ENCODE results near the gene SLC15A1.
"Not testable (repeated sequence)": the region's sequence is repeated elsewhere in the genome, so short reads cannot be mapped to it uniquely, and the experiment has no call there.

Gene SLC15A1

DNA sequence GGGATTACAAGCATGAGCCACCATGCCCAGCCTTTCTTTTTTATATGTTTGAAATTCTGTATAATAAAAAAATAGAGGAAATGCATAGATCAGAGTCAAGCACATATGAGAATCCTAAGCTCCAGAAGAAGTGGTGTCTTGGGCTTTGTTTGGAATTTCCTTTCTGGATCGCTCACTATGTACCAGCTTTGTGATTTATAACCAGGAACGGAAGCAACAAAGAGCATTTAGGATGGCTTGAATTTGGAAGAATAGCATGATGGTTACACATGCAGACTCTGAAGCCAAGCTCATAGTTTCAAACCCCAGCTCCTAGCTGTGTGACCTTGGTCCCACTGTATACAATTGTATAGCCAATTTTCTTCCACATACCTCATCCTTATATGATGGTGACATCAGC lies 28.0 kb upstream of the SLC15A1 start:
- DNase-seq = no peak

DNA sequence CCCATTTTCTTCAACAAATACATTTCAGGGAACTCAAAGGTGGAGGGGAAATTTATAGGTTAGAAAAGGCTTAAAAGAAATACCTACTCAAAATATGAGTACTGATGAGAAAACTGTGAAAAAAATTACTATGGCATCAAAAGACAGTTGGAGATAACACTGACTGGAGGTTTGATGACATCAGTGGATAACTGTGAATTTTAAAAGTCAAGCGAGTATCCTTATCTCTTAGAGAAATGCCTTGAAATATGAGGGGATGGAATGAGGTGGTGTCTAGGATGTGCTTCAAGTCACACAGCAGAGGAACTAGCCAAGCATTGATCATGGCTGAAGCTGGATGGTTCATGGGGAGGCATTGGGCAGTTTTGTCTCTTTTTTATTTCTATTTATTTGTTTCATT lies 27.2 kb upstream of the SLC15A1 start:
- no peak for DNase-seq

DNA sequence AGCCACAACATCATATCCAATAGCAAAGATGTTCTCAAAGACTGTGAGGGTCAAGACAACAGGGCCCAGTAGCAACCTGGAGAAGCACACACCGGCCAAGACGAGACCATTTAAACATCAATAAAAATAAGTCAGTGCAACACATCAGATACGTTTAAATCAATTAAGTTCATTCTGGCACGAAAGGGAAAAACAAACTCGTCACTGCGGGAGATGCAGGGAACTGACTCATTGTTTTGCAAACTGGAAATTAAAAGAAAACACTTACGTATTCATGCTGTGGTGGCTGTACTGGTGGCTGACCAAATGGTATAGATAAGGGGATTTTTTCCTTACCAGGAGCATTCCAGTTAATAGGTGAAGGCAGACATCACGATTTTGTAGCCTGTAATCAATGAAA lies 26.3 kb upstream of the SLC15A1 start:
- DNase-seq = no peak

DNA sequence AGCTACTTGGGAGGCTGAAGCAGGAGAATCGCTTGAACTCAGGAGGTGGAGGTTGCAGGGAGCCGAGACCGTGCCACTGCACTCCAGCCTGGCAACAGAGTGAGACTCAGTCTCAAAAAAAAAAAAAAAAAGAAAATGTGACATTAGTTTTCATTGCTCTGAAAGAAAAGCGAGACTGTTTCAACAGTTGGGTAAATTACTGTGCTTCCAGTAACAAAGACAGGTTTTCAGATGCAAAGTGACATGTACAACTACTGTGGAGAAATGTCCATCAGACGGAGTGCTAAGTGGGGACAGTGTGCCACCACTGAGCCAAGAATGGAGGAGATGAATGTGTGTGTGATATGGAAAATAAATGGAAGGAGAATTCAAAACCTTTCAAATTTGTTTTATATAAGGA lies 24.2 kb upstream of the SLC15A1 start:
- DNase-seq = no peak

DNA sequence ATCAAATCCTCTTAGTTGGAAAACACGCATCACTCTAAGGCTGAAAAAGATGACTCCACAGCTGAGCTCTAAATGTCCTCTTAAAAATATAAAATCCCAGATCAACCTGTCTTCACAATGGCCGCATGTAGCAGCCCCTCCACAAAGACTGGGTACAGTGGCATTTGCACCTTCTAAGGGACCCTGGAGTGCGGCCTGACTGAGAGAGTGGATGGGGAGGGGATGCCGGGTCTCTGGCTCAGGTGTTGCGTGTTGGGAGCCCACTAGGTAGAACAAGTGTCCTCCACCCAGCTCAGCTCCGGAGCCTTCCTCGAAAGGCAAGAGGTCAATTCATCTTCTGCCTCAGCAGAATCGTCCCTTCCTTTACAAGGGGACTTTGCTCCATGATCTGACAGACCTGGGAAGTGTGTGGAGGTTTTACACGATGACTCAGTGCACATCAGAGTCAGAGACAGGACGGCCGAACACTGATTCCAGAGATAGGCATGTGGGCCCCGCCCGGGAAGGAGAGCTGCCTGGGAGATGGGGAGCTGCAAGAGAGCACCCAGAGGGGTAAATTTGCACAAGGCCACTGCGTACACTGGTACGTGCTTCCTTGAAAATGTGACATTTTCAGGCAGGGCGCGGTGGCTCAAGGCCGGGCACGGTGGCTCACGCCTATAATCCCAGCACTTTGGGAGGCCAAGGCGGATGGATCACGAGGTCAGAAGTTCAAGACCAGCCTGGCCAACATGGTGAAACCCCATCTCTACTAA lies 23.5 kb upstream of the SLC15A1 start:
- DNase-seq = peak; percentile 48

DNA sequence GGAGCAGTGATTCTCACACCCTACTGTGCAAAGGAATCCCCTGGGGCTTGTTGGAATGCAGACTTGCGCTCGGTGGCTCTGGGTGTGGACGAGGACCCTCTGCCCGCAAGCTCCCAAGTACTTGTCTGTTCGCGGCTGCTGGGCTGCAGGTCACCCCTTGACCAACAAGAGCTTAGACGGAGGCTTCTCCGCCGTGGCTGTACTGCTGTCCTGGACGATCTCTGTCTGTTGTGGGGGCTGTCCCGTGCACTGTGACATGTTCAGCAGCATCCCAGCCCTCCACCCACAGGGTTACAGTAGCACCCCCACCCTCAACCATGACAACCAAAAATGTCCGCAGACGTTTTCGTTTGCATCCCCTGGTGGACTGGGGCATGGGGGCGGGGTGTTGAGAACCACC lies 22.9 kb upstream of the SLC15A1 start:
- DNase-seq = no peak

DNA sequence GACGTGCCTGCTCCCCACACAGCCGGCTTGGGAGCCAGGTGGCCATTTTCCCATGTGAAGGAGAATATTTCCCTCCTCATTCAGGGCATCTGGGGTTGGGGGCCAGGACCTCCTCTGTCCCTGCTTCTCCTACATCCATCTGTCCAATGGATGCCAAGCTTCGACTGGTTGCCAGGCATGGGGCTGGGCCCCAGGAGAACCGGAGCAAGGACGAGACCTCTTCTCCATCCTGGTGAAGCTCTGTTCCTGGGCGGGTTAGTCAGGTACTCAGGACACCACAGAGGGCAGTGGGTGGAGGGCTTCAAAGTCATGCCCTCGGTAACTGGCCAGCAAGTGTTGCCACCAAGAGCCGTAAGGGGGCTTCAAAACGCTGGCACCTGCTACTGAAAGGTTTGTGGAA lies 22.3 kb upstream of the SLC15A1 start:
- DNase-seq = no peak

DNA sequence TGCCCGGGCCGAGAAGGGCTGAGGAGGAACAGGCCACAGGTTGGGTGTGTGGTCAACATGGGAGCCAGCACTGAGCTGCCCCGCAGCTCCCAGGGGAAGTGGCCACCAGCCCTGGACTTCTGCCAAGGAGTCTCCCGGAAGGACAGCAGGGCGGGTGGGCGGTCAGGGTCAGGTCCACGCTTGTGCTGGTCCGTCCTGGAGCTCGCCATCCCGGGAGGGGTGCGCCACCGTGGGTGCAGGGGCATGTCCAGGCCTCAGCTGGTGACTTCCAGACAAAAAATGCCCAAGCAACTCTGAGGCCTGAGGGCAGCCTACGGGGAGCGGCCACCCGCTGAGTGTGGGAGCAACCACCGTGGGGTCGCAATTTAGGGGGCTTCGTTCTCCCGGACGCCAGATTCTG lies 21.4 kb upstream of the SLC15A1 start:
- DNase-seq = no peak

DNA sequence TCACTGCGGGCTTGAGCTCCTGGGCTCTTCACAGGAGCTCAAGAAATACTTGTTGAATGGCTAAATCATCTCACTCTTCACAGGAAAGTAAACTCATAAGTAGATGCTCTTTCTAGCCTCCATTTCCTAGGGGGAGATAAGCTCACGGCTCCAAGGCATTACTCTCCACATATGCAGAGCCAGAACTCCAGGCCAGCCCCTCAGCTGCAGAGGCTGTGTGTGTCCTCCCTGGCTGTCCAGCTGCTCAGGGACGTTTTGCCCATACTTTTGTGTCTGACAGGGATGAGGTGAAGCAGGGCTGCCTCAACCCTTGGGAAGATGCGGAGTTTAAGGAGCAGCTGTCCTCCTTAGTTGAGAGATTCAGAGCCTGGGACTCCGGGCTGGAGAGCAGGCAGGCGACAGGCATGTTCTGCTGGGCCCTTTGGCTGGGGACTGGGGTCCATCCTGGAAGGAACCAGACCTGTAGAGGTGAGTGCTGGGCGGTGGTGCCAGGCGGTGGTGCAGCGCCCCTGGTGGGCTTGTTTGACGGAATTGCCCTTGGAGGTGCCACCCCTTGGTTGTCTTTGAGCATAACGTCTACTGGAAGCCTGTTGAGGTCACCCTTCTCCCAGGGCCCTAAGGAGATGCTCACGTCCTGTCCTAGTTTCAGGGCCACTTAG lies 20.5 kb upstream of the SLC15A1 start:
- DNase-seq = no peak

DNA sequence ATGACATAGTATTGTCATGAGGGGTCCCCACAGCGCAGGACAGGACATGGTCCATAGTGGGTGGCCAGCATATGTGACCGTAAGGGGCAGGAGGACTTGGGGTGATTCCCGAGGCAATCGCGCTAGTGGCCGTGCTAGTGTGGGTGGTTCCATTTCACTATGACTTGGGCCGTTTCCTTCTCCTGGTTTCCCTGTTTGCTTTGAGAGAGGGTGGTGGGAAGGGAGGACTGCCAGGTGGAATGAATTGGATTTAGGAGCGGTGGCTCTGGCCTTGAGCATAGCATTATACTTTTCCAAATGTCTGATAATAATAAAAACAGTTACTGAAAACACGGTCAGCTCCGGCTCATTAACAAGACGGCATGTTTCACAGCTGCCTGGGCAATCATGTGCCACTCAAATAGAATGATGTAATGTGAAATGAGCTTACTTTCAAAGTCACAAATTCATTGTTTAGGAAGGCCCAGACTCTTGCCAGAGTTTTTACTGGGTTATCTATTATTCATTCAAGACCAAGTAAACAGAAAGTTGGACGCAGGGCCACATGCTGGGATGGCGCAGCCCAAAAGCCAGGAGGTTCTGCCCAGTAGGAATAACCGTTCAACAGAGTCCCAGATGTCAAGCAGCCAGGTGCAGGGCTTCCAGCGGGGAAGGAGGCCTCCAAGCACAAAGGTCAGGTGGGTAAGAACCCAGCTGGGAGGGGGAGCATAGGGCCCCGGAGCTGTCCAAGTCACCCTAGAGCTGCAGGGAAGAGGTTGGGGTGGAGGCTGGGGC lies 19.6 kb upstream of the SLC15A1 start:
- no peak for DNase-seq

DNA sequence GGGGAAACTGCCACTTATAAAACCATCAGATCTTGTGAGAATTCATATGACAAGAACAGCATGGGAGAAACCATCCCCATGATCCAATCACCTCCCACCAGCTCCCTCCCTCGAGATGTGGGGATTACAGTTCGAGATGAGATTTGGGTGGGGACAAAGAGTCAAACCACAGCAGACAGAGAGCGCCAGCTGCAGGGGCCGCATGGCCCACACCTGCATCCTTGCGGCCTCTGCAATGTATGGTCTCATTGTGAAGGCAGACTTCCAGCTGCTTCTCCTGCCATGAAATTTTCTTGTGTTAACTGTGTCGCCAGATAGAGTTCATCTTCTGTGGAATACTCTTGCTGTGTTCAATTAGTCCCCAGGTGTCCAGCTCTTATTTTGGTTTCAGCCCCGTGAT lies 17.3 kb upstream of the SLC15A1 start:
- no peak for DNase-seq

DNA sequence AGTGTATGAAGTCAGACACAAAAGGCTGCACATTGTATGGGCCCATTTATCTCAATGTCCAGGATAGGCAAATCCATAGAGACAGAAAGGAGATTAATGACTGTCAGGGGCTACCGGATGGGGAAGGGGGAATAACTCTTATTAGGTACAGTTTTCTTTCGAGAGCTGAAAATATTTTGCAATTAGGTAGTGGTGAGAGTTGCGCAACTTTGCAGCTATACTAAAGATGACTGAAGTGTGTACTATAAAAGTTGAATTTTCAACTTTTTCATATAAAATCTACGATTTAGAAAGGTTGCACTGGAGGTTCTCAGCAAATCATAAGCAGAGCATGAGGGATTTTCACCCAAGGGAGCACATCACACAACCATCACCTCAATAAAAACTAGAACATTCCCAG lies 16.1 kb upstream of the SLC15A1 start:
- no peak for DNase-seq

DNA sequence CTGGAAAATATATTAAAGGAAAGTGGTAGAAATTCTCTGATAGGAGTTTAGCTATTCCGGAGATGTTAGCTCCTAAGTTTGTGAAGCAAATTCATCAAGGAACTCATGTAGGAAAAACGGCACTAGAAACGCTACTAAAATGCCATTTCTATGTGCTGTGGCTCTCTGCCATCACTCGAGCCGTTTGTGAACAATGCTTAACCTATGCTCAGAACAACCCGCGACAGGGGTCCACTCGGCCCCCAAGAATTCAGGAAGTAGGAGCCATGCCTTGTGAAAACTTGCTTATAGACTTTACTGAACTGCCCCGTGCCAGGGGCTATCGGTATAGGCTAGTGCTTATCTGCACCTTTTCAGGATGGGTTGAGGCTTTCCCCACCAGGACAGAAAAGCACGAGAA lies 14.2 kb upstream of the SLC15A1 start:
- no peak for DNase-seq

DNA sequence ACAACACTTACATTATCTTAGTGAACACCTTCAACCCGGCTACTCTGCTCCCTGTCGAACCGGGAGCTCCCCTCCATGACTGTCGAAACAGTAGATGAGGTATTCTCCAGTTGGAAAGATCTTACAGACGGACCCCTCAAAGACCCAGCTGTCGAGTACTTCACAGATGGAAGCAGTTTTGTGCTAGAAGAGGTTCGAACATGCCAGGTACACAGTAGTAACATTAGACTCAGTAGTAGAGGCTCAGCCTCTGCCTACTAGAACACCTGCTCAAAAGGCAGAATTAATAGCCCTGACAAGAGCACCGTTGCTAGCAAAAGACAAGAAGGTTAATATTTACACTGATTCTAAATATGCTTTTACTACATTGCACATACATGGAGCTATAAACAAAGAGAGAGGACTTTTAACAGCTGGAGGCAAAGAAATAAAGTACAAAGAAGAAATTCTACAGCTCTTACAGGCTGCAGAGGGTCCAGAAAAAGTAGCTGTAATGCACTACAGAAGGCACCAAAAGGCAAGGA lies 13.6 kb upstream of the SLC15A1 start:
- no peak for DNase-seq

DNA sequence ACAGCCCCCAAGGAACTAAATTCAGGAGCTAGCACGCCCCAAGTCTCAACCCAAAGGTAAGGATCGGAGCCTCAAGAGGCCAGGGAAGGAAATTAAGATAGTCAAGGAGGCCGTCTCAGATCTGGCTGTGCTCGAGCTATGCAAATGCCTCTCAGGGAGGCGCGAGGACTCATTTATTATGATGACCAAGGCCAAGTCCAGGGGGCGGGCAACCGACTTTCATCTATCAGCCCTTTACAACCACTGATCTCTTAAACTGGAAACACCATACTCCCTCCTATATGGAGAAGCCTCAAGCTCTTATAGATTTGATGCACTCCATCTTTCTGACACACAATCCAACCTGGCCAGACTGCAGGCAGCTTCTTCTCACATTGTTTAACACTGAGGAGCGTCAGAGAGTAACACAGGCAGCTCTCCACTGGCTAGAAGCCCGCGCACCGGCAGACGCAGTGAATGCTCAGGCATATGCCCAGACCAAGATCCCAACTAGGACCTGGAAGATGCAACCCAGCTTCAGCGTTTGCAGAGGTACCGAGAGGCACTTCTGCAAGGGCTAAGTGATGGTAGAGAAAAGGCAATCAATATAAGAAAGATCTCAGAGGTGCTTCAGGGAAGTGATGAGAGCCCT lies 9.6 kb upstream of the SLC15A1 start:
- DNase-seq = no peak

DNA sequence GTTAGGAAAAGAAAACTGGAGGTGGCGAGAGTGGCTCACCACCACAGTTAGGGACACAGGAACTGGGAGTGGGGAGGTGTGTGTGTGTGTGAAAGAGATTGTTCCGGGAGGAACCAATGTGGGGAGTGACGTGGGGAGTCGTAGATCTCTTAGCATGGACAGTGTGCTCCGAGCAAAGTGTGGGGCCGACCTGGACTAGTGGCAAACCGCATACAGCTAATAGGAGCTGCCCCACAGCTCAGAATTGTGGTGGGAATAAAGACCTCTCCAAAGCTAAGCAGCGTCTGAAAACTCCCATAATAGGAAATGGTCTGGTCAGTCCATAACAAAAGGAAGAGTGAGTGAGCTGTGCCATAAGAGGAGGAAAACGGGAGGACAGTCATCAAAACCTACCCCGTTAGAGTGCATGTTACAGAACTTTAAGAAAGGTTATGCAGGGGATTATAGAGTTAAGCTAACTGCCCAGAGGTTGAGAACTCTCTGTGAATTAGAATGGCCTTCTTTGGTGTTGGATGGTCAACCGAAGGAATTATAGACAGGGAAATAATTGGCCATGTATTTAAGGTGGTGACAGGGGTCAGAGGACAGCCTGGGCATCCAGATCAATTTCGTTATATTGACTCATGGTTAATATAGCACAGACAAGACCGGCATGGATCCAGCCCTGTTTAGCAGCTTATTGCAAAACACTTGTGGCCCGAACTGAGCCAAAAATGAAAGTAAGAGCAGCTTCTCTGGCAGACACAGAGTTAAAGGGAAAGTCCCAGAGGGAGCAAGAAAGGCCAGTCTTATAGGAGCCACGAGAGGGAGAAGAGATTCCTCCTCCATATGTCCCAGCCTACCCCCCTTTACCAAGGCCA lies 8.9 kb upstream of the SLC15A1 start:
- peak; percentile 18 for DNase-seq

DNA sequence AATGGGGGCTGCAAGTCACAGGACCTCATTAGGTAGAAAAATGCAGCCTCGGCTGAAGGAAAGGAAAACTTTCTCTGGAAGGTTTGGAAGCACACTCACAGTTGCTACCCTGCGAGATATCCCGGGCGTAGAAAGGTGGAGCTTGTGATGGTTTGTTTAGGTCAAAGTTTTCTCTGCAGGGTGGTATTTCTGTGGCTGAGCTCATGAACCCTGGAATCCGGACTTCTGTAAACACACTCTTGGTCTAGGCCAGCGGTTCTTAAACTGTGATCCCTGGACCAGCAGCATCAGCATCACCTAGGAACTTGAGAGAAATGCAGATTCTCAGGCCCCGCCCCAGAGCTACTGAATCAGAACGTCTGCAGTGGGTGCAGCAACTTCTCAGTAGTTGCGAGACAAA lies 3.3 kb upstream of the SLC15A1 start:
- no peak for DNase-seq

DNA sequence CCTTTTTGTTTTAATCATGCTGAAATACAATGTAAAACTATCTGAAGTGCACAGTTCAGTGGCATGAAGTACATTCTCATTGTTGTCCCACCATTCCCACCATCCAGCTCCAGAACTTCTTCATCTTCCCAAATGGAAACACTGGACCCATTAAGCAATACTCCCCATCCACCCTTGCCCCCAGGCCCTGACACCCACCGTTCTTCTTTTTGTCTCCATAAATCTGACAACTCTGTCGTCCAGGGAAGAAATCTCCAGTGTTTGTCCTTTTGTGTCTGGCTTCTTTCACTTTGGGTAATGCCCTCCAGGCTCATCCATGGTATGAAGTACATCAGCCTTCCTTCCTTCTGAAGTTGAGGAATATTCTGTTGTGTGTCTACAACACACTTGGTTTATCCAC lies 2.6 kb upstream of the SLC15A1 start:
- no peak for DNase-seq

DNA sequence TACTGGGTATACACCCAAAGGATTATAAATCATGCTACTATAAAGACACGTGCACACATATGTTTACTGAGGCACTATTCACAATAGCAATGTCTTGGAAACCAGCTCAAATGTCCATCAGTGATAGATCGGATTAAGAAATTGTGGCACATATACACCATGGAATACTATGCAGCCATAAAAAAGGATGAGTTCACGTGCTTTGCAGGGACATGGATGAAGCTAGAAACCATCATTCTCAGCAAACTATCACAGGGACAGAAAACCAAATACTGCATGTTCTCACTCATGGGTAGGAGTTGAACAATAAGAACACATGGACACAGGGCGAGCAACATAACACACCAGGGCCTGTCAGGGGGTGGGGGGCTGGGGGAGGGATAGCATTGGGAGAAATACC lies 2.0 kb upstream of the SLC15A1 start:
- not testable (repeated sequence) for DNase-seq

DNA sequence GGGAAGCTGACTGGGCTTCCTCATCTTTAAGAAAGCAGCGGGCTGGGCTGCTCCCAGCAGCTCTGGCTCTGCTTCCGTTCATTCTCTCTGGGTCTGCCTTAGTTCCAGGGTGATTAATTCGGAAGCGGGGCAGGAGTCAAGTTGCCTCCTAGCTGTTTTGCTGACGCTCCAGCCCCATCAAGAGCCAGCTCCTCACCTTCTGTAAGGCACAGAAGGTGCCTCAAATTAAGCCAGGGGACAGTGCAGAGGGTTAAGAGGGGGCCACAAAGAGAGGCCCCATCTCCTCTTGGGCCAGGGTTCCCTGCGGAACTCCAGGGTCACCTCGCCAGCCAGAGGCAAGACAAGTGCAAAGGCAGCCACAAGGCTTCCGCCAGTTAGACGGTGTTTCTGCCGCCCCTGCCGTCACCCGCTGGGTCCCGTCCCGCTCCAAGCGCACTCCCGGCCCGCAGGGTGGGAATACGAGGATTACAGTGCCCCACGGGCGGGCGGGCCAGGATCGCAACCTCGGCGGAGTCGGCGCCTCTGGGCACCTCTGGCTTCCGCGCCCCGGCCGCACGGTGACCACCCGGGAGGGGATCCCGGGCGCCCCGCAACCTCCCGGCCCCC lies 508 bp downstream of the SLC15A1 start:
- DNase-seq = no peak

DNA sequence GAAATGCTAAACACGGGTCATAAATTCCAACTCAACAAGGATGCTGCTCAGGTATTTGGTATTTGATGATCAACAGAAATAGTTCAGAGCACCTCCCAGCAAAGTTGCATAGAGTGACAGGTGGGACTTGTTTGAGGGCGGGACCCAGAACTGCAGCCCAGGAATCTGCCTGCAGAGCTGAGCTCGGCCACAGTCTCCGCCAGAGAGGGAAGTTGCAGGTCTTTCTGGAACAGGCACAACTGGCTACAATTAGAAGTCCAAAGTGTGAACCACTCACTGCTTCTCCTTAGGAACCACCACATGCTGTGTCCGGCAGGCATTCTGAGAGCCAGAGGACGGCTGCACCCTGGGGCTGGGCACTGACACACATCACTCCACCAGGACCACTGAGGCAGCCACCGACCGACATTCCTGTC lies 1.1 kb downstream of the SLC15A1 start:
- no peak for DNase-seq

DNA sequence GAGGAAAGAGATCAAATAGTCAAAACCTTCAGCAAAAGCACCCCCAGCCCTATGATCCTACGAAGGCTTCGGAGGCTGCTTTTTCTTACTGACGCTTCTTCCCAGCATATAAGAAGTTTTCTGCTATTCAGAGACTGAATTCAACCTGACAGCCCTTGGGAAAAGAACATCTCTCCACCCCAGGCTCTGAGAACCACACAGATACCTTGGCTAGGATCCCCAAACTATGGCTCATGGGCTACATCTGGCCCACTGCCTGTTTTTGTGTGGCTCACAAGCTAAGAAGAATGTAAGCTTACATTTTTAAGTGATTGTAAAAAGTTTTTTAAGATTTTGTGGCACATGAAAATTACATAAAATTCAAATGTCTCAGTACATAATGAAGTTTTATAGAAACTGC lies 3.0 kb downstream of the SLC15A1 start:
- DNase-seq = no peak

Measured in T1000 (cell line).